A549 treated with CpdA at 1 μM for 4 hours (cell line): ENCODE results near the gene IRS2. TPM values are rescaled to one million over a fixed set of nuclear protein-coding genes. Genes with fewer than 3 reads are reported as not detected.

Source experiments
- total RNA-seq: library from RNA; stranded (reverse); fragments of 200-300 nt; extraction: Qiagen RNA extraction; gene quantifications from 5 replicates; pipeline ENCODE4 v1.2.3, GENCODE V29; 2022; ENCODE audit warnings: low read depth

The IRS2 gene, protein sequence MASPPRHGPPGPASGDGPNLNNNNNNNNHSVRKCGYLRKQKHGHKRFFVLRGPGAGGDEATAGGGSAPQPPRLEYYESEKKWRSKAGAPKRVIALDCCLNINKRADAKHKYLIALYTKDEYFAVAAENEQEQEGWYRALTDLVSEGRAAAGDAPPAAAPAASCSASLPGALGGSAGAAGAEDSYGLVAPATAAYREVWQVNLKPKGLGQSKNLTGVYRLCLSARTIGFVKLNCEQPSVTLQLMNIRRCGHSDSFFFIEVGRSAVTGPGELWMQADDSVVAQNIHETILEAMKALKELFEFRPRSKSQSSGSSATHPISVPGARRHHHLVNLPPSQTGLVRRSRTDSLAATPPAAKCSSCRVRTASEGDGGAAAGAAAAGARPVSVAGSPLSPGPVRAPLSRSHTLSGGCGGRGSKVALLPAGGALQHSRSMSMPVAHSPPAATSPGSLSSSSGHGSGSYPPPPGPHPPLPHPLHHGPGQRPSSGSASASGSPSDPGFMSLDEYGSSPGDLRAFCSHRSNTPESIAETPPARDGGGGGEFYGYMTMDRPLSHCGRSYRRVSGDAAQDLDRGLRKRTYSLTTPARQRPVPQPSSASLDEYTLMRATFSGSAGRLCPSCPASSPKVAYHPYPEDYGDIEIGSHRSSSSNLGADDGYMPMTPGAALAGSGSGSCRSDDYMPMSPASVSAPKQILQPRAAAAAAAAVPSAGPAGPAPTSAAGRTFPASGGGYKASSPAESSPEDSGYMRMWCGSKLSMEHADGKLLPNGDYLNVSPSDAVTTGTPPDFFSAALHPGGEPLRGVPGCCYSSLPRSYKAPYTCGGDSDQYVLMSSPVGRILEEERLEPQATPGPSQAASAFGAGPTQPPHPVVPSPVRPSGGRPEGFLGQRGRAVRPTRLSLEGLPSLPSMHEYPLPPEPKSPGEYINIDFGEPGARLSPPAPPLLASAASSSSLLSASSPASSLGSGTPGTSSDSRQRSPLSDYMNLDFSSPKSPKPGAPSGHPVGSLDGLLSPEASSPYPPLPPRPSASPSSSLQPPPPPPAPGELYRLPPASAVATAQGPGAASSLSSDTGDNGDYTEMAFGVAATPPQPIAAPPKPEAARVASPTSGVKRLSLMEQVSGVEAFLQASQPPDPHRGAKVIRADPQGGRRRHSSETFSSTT (N-terminal part only)
- total RNA-seq, result 9.5 to 13.6 TPM (median 11.2 TPM) in 5 replicates

DNA sequence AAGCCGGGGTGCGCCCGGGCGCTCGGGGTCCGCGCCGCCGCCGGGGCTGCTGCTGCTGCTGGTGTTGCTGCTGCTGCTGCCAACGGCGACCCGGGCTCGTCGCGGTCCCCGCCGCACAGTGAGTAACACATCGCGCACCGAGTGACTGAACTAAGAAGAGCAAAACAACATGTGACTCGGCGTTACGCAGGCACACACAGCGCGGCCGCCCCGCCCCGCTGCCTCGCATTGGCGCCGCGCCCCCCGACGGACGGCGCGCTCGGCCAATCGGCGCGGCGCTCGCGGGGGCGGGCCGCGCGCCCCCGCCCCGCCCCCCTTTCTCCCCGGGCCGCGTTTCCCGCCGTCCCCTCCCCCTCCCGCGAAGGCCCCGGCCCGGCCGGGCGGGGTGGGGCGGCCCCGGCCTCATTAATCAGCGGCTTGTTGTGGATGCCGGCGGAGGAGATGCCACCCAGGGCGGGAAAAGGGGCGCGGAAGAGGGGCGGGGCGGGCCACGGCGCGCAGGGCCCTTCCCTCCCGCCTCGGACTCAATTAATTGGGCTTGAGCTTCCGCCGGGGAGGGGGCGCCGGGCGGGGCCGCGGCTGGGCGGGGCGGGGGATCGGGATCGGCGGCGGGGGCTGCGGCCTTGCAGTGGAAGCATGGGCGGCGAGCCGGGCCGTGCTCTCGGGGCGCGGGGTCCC, at the start of gene IRS2:
Gene IRS2, minus strand, starts transcription at position 127 of the 678 bp plus-strand sequence. CDS start 530 bp downstream, outside the sequence.

